Vagina (tissue), 2 donors: Measurements from ENCODE around the gene PLEKHG1.

Experiments used
- CTCF ChIP-seq, 3 experiments: fragments of 450-650 bp in 2 of 3; fragments of 200-600 bp in 1 of 3; sonication (generic) in 1 of 3; IDR thresholded peaks; one replicate each; pipeline ENCODE4 v1.5.1; 2017 to 2019; ENCODE audit warnings: antibody characterized with exemption in 3 of 3, mild to moderate bottlenecking in 2 of 3, moderate library complexity in 2 of 3
- POLR2A ChIP-seq, 2 donors: fragments of 450-650 bp; IDR thresholded peaks; one replicate each; pipeline ENCODE4 v1.6.1; 2017; ENCODE audit warnings: antibody characterized with exemption in 2 of 2, mild to moderate bottlenecking in 2 of 2, moderate library complexity in 2 of 2
- POLR2AphosphoS5 ChIP-seq, 2 donors: sonication (generic); formaldehyde crosslinking; IDR thresholded peaks; one replicate each; pipeline ENCODE4 v1.9.0; 2017; ENCODE audit warnings: antibody characterized with exemption in 2 of 2, mild to moderate bottlenecking in 2 of 2, low read depth in 1 of 2; ENCODE audit not compliant: insufficient read depth in 1 of 2

- TF ChIP-seq CTCF (IDR thresholded peaks at IDR 0.05) (no peak), POLR2A (IDR thresholded peaks at IDR 0.05) (no peak), POLR2AphosphoS5 (IDR thresholded peaks at IDR 0.05; ENCODE audit: insufficient read depth in 1 of 2, low read depth in 1 of 2) (no peak)
These were observed 39.4 kb upstream of the PLEKHG1 start for GRCh38 chr6:150560004-150560883.
